Measurements from ENCODE around the gene CNTN4. TPM values are rescaled to one million over a fixed set of nuclear protein-coding genes. Genes with fewer than 3 reads are reported as not detected.
"Not testable (repeated sequence)": the region's sequence is repeated elsewhere in the genome, so short reads cannot be mapped to it uniquely, and the experiment has no call there.

The CNTN4 gene
- total RNA-seq, 1 experiment from 2014 or later: 5.7 TPM

- no peak overlapping the region for H3K4me3 ChIP-seq (ENCODE audit: low read depth, low read length, poor library complexity, severe bottlenecking)
- H3K4me1 ChIP-seq (ENCODE audit: insufficient read depth, low read length, poor library complexity, severe bottlenecking): no peaks in the 10 kb centered on the region
- no peaks in the 10 kb centered on the region for H3K9me3 ChIP-seq (ENCODE audit: low read depth, low read length, poor library complexity, severe bottlenecking)
- TF ChIP-seq CTCF (conservative IDR thresholded peaks at IDR 0.05; ENCODE audit: low read depth, low read length) (no peak), EZH2 (IDR thresholded peaks at IDR 0.05; ENCODE audit: borderline replicate concordance, low read depth, low read length, poor library complexity, severe bottlenecking) (no peak)
- ChIA-PET POLR2A (ENCODE audit: low non-redundant PET) (no interaction called here), CTCF (no interaction called here)
- H3K36me3 ChIP-seq (ENCODE audit: insufficient read depth, low read length, poor library complexity, severe bottlenecking): no peaks in the 10 kb centered on the region
- DNase-seq (ENCODE audit: low spot score): no peak
- intact Hi-C loops (cut with micrococcal nuclease; ENCODE audit: unreplicated experiment): no loop called here
- no peaks in the 10 kb centered on the region for H3K27me3 ChIP-seq (replicated peaks; ENCODE audit: insufficient read depth, low read depth, low read length, poor library complexity)
- H3K27ac ChIP-seq (ENCODE audit: low read depth, low read length, poor library complexity, severe bottlenecking): no peak overlapping the region
- BruUV-seq (replicated peaks): no TSS peak
Measured at GRCh38 chr3:2078821-2079220, 19.8 kb upstream of the CNTN4 start.

GRCh38 chr3:2082871-2083480, 15.7 kb upstream of the CNTN4 start:
- intact Hi-C loops (cut with micrococcal nuclease; ENCODE audit: unreplicated experiment): no loop called here
- H3K27ac ChIP-seq (ENCODE audit: low read depth, low read length, poor library complexity, severe bottlenecking): no peak overlapping the region

GRCh38 chr3:2083558-2083957, 15.1 kb upstream of the CNTN4 start:
- H3K4me1 ChIP-seq (ENCODE audit: insufficient read depth, low read length, poor library complexity, severe bottlenecking); H3K9me3 ChIP-seq (ENCODE audit: low read depth, low read length, poor library complexity, severe bottlenecking); H3K27me3 ChIP-seq (replicated peaks; ENCODE audit: insufficient read depth, low read depth, low read length, poor library complexity); intact Hi-C loops (cut with micrococcal nuclease; ENCODE audit: unreplicated experiment); DNase-seq (ENCODE audit: low spot score); H3K27ac ChIP-seq (ENCODE audit: low read depth, low read length, poor library complexity, severe bottlenecking); H3K36me3 ChIP-seq (ENCODE audit: insufficient read depth, low read length, poor library complexity, severe bottlenecking); H3K4me3 ChIP-seq (ENCODE audit: low read depth, low read length, poor library complexity, severe bottlenecking); CTCF ChIA-PET; BruUV-seq (replicated peaks); POLR2A ChIA-PET (ENCODE audit: low non-redundant PET): not testable (repeated sequence)

More at GRCh38 chr3:2082871-2083480, 15.7 kb upstream of the CNTN4 start:
- TF ChIP-seq CTCF (conservative IDR thresholded peaks at IDR 0.05; ENCODE audit: low read depth, low read length): no peak
- no peak for TF ChIP-seq EZH2 (IDR thresholded peaks at IDR 0.05; ENCODE audit: borderline replicate concordance, low read depth, low read length, poor library complexity, severe bottlenecking)
- DNase-seq (ENCODE audit: low spot score): no peak
- no peaks in the 10 kb centered on the region for H3K36me3 ChIP-seq (ENCODE audit: insufficient read depth, low read length, poor library complexity, severe bottlenecking)
- H3K4me3 ChIP-seq (ENCODE audit: low read depth, low read length, poor library complexity, severe bottlenecking): no peak overlapping the region
- POLR2A ChIA-PET (ENCODE audit: low non-redundant PET): no interaction called here
- no peaks in the 10 kb centered on the region for H3K27me3 ChIP-seq (replicated peaks; ENCODE audit: insufficient read depth, low read depth, low read length, poor library complexity)
- H3K4me1 ChIP-seq (ENCODE audit: insufficient read depth, low read length, poor library complexity, severe bottlenecking): no peaks in the 10 kb centered on the region
- no TSS peak for BruUV-seq (replicated peaks)
- H3K9me3 ChIP-seq (ENCODE audit: low read depth, low read length, poor library complexity, severe bottlenecking): no peaks in the 10 kb centered on the region
- CTCF ChIA-PET: no interaction called here

All from A673 (cell line).